RCC 7860 (cell line): ENCODE data around the gene GMEB2.
"Not testable (repeated sequence)": the region's sequence is repeated elsewhere in the genome, so short reads cannot be mapped to it uniquely, and the experiment has no call there.

ENCODE experiments used
- DNase-seq: peaks from one replicate; pipeline ENCODE4 v3.0.0-alpha.2; 2015; ENCODE audit warnings: low spot score
- FAIRE-seq: peaks from 2 replicates; lab custom pipeline; 2012; peaks lifted over from hg19 to GRCh38; lab: Jason Lieb, UNC

Gene GMEB2

GRCh38 chr20:63657937-63658748, 31.2 kb upstream of the GMEB2 start, which contains the start of gene RTEL1:
TSS of gene RTEL1 (plus strand) at chr20:63658312. CDS start at chr20:63659403, 1,091 bp downstream.
- peak; percentile 78 for DNase-seq
- peak; percentile 22 for FAIRE-seq

GRCh38 chr20:63657260-63657936, 30.5 kb upstream of the GMEB2 start:
- DNase-seq = no peak
- FAIRE-seq = no peak

DNA sequence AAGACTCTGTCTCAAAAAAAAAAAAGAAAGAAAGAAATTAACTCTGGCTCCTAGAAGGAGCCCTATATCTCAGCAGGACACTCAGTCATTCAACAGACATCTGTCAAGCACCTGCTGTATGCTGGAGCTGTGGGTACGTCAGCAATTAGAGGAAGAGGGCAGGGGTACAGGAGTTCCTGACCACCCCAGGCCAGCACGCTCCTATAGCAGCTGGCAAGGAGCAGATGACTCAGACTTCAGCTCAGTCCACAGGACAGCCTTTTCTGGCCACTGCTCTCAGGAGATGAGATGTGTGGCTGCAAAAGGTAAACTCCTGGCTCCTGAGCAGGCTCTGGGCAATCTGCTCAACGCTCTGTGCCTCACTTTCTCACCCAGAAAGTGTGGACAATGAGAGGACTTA, 29.6 kb upstream of the GMEB2 start:
- no peak for DNase-seq

GRCh38 chr20:63655249-63655648, 28.3 kb upstream of the GMEB2 start:
- DNase-seq (no peak), FAIRE-seq (no peak)

More for the DNA sequence above, 29.6 kb upstream of the GMEB2 start:
- no peak for FAIRE-seq

- FAIRE-seq = no peak
- DNase-seq = no peak
Observed at GRCh38 chr20:63653974-63654668, 27.2 kb upstream of the GMEB2 start.

DNA sequence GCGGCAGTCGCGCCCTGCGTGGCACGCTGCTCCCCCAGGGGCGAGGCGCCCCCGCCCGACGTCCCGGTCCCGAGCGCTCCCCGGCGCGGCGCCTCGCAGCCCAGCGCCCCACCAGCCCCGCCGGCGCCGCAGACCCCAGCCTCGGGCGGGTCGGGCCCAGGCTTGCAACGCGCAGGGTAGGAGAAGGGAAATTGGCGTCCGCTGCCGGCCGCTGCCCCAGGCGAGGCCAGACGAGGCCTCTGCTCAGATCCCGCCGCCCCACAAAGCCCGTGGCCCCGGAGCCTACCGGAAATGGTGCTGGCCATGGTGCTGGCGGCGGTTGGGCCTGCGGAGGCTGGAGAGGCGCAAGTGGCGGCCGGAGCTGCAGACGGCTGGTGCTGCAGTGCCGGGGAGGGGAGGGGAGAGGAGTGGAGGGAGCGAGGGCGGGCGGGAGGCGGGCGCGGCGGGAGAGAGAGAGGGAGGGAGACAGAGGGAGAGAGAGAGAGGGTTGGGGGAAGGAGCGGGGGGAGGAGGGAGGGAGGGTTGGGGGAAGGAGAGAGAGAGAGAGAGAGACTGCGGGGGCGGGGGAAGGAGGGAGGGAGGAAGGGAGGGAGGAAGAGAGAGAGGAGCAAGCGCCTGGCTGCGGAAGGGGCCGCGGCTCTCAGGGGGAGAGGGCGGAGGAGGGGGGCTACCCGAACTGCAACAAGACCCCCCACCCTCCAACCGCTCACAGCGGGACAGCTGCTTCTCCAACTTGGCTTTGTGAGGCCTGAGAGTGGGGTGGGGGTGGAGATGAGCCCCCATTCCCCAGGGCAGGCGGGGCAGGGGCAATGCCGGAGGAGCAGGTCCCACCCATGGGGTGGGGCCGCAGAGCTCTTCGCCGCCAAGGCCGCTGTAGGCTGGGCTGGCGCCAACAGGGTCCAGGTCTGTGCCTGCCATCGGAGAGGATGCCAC, 26.4 kb upstream of the GMEB2 start, which contains the start of gene STMN3:
Gene STMN3 (minus strand): TSS at position 384 of the 933 bp plus-strand sequence. CDS start 79 bp downstream, at position 305.
- FAIRE-seq (no peak), DNase-seq (peak; percentile 57)

GRCh38 chr20:63652192-63652980, 25.5 kb upstream of the GMEB2 start:
- no peak for FAIRE-seq
- no peak for DNase-seq

DNA sequence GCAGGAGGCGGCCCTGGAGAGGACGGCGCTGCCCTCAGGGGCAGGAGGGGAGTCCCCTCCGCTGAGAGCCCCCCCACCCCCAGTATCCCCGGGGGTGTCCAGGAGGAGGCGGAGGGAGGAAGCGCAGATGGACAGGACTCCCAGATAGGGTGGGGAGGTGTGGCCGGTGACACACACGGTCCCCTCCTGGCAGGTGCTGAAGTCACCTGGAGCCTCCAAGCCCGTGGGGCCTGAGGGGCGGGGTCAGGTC, 25.0 kb upstream of the GMEB2 start:
- FAIRE-seq (no peak), DNase-seq (no peak)

GRCh38 chr20:63650486-63650885, 23.6 kb upstream of the GMEB2 start:
- not testable (repeated sequence) for DNase-seq, FAIRE-seq

- FAIRE-seq (no peak), DNase-seq (no peak)
Observed at GRCh38 chr20:63648895-63649589, 22.1 kb upstream of the GMEB2 start.

DNA sequence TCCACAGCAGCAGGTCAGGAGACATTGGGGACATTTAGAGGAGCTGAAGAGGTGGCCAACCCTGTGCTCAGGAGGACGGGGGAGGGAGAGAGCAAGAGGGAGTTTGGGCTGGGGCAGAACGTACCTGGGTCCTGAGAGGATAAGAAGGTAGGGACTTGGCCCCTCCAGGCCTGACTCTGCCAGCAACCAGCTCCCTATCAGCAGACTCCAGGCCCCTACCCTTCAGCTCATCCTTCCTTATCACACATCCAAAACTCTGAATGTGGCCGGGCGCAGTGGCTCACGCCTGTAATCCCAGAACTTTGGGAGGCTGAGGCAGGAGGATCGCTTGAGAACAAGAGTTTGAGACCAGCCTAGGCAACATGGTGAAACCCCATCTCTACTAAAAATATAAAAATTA, 21.3 kb upstream of the GMEB2 start:
- FAIRE-seq = no peak
- no peak for DNase-seq

GRCh38 chr20:63645218-63645617, 18.3 kb upstream of the GMEB2 start:
- DNase-seq = no peak
- no peak for FAIRE-seq

DNA sequence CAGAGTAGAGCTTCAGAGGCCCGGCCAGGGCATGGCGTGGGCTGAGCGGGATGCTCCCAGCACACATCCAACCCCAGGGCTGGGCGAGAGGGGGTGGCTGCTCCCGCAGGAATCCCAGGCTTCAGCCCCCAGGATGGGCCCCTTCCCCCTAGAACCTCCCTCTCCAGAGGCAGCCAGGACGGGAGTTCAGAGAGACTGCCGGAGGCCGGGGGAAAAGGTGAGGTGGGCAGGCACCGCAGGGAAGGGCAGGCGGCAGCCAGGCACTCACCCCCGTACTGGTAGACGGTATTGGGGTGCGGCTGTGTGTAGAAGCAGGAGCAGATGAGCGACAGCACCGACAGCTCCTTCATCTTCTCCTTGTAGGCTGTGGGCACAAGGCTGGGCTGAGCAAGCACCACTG, 17.0 kb upstream of the GMEB2 start:
- DNase-seq = no peak
- FAIRE-seq = no peak

GRCh38 chr20:63643499-63643898, 16.6 kb upstream of the GMEB2 start:
- no peak for DNase-seq
- no peak for FAIRE-seq

DNA sequence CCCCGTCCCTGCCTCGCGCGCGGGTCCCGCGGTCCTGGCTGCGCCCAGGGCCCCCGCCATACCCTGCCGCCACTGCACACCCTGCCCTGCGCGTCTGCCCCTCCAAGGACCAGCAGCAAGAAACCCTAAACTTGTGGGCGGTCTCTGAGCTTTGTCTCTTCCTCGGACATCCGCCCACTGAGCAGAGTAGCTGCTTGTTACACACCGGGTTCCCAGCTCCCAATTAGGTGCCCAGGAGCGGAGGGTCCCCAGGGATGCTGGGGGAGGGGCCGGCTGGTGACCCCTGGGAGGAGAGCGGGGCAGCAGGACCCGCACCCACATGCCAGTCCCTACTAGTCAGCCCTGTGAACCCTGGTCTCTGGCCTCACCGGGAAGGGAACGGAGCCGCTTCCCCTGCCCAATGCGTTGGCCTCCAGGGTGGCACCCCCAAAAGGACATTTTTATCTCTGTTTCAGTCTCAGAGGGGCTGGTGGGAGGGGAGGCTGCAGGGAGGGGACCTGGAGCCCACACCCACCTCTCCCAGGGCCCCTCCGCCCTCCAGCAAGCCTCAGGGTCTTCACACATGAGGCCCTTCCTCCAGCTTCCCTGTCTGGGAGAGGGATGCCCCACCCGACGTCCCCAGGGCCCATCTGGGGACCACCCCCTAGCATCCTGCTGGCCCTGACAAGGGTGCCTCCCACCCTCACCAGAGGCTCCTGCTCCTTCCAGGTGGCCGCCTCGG, 15.8 kb upstream of the GMEB2 start:
- no peak for FAIRE-seq
- no peak for DNase-seq

GRCh38 chr20:63641792-63642523, 15.1 kb upstream of the GMEB2 start:
- FAIRE-seq = no peak
- peak; percentile 70 for DNase-seq

DNA sequence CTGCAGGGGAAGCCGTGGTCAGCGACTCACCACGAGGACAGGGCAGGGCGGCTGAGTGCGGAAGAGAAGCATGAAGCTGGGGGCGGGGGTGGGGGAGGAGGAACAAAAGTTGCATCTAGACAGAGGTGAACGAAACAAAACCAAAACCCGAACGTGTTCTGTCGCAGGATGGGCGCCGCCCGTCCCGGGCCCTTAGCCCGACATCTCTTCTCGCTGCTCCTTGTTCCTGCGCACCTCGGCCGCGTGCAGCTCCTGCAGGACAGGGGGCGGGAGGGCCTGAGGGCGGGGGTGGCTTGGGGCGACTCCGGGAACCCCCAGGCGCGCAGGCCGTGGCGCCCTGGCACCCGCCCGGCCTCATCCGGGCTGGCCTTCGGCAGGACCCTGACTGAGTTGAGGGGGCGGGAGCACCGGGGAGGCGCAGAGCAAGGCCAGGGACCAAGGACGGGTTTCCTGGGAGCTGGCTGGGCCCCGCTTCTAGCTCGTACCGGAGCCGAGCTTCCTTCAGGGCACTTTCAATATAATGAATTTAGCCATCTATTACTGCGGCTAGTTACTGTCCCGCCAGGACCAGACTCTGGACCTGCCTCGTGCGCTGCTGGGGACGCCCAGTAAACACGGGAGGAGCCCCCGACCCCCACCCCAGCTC, 14.4 kb upstream of the GMEB2 start:
- no peak for FAIRE-seq
- DNase-seq = no peak
